A549 (cell line): Measurements from ENCODE around the gene CDK16.

Source experiments
- CEBPB ChIP-seq, 2 experiments: fragments of >200 bp in 1 of 2; sonication (Bioruptor Twin) in 1 of 2; formaldehyde crosslinking in 1 of 2; IDR thresholded peaks; 2 replicates each; pipeline ENCODE4 v1.6.1; 2012 to 2016
- POLR2AphosphoS2 ChIP-seq: conservative IDR thresholded peaks from 2 replicates; pipeline ENCODE4 v1.6.1; 2012; ENCODE audit warnings: low read length, improper control_type of control experiment, inconsistent platforms
- TF ChIP-seq, protein P1 (sequence below): fragments of >200 bp; sonication (Bioruptor Twin); formaldehyde crosslinking; IDR thresholded peaks from 3 replicates; pipeline ENCODE4 v1.5.1; 2016

DNA sequence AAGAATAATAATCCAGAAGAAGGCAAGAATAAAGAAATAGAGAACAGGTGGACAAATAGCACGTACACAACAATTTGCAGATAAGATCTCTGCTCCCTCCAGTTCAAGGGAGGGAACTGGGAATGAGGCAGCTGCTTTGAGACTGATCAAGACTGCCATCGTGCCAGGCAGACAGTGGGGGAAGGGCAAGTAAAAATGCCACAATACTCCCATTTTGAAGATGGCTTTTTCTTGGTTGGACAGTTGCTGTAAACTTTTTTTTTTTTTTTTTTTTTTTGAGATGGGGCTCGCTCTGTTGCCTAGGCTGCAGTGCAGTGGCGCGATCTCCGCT, 31.5 kb downstream of the CDK16 start:
- TF ChIP-seq CEBPB (IDR thresholded peaks at IDR 0.05) (no peak), POLR2AphosphoS2 (no peak)
- TF ChIP-seq, protein P1, sequence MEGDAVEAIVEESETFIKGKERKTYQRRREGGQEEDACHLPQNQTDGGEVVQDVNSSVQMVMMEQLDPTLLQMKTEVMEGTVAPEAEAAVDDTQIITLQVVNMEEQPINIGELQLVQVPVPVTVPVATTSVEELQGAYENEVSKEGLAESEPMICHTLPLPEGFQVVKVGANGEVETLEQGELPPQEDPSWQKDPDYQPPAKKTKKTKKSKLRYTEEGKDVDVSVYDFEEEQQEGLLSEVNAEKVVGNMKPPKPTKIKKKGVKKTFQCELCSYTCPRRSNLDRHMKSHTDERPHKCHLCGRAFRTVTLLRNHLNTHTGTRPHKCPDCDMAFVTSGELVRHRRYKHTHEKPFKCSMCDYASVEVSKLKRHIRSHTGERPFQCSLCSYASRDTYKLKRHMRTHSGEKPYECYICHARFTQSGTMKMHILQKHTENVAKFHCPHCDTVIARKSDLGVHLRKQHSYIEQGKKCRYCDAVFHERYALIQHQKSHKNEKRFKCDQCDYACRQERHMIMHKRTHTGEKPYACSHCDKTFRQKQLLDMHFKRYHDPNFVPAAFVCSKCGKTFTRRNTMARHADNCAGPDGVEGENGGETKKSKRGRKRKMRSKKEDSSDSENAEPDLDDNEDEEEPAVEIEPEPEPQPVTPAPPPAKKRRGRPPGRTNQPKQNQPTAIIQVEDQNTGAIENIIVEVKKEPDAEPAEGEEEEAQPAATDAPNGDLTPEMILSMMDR, result no peak
